ENCODE measurements around the gene MYB. TPM values are rescaled to one million over a fixed set of nuclear protein-coding genes. Genes with fewer than 3 reads are reported as not detected.

The MYB gene
- total RNA-seq, 4 donors from 2014 or later, result 0.50 to 0.96 (median 0.56) TPM; not detected in 1

DNA sequence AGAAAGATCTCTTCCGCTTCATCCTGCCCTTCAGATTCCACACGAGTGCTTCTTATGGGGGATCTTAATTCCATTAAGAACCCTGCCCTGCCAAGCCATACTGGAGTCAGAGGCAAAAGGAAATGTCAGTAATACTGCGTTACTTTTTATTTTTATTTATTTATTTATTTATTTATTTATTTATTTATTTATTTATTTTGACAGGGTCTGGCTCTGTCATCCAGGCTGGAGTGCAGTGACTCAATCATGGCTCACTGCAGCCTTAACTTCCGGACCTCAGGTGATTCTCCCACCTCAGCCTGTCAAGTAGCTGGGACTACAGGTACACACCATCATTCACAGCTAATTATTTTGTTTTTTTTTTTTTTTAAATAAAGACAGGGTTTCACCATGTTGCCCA lies 79.5 kb downstream of the MYB start:
- TF ChIP-seq, protein P1, sequence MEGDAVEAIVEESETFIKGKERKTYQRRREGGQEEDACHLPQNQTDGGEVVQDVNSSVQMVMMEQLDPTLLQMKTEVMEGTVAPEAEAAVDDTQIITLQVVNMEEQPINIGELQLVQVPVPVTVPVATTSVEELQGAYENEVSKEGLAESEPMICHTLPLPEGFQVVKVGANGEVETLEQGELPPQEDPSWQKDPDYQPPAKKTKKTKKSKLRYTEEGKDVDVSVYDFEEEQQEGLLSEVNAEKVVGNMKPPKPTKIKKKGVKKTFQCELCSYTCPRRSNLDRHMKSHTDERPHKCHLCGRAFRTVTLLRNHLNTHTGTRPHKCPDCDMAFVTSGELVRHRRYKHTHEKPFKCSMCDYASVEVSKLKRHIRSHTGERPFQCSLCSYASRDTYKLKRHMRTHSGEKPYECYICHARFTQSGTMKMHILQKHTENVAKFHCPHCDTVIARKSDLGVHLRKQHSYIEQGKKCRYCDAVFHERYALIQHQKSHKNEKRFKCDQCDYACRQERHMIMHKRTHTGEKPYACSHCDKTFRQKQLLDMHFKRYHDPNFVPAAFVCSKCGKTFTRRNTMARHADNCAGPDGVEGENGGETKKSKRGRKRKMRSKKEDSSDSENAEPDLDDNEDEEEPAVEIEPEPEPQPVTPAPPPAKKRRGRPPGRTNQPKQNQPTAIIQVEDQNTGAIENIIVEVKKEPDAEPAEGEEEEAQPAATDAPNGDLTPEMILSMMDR (IDR thresholded peaks at IDR 0.05), result no peak
- no peak for DNase-seq (ENCODE audit: low spot score)
- ATAC-seq (ENCODE audit: low FRiP score), result no peak

DNA sequence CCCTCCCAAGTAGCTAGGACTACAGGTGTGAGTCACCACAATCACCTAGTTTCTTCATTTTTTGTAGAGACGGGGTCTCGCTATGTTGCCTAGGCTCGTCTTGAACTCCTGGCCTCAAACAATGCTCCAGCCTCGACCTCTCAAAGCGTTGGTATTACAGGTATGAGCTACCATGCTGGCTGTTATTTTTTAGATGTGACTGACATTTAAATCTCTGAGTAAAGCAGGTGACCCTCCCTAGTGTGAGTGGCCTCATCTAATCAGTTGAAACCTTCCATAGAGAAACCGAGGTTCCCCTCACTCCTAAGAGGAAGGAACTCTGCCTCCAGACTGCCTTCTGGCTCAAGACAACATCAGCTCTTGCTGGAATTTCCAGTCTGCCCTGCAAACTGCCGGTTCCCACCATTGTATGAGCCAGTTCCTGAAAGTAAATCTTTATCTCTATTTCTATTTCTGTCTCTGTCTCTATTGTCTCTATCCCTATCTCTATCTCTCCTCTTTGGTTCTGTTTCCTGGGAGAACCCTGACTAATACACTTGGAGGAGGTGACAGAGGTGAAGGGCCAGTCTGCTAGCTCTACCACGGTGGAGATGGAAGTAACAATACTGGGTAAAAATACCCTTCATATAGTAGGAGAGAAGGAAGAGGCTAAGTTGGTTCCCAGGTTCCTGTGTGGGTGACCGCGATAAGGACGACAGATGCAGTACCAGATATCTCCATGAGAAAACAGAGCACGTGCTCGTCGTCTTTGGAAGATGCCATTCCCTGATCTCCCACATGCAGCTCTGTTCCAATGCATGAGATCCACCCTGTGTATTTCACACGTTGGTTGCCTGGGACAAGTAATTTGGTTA lies 81.0 kb downstream of the MYB start:
- no peak for DNase-seq (ENCODE audit: low spot score)
- TF ChIP-seq, protein P1 (IDR thresholded peaks at IDR 0.05), result no peak
- ATAC-seq (ENCODE audit: low FRiP score), result no peak

DNA sequence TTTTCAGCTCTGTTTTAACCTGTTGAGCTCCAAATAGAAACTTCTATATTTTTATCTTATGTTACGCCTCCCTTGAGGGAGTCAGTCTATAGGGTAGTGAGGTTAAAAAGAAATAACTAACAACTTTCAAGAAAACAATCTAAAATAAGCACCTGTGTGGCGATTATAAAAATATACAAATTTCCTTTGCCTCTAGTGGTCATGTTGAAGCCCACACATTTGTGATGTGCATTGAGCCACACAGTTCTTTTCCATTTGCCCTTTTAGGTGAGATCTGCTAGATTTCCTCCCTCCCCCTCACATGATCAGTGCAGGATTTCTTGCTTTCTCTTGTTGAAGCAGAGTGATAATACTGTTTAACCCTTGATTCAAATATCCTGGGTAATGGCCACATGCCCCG lies 84.2 kb downstream of the MYB start:
- TF ChIP-seq, protein P1 (IDR thresholded peaks at IDR 0.05), result no peak
- ATAC-seq (ENCODE audit: low FRiP score) (no peak), DNase-seq (ENCODE audit: low spot score) (no peak)

DNA sequence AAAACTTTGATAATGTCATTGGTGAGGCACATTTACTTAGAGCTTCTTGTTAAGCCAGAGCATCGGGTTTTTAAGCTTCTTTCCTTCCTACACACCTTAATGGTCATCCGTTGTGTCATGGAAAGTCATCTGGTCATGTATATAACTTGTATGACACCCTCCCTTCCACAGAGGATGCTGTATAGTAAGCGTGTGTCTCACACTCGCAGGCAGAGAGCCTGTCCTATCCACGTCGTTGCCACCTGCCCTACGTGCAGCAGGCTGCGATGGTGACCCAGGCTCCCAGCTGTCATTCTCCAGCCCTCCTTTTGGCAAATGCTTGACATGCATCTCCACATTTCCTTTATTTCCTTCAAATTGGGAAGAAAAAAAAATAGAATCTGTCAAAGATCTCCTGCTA lies 85.6 kb downstream of the MYB start:
- DNase-seq (ENCODE audit: low spot score), result no peak
- TF ChIP-seq, protein P1 (IDR thresholded peaks at IDR 0.05), result no peak
- ATAC-seq (ENCODE audit: low FRiP score), result no peak

DNA sequence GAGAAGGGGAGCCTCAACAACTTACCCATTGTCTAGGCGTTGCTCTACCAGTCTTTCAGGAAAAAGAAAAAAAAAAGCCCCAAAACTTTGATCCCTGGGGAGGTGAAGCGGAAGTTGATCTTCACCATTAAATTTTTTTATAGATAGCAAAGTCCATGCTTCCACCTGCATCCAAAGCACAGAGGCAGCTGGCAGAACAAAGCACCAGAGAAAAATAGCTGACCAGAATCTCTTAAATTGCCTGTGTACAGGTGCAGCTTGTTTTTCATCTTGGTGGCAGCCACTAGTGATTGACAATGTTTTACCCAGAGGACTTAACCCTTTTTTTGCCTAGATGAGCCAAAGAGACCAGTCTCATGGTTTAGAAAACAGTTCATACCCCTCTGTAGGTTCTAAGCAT lies 86.0 kb downstream of the MYB start:
- TF ChIP-seq, protein P1 (IDR thresholded peaks at IDR 0.05), result no peak
- no peak for DNase-seq (ENCODE audit: low spot score)
- no peak for ATAC-seq (ENCODE audit: low FRiP score)

DNA sequence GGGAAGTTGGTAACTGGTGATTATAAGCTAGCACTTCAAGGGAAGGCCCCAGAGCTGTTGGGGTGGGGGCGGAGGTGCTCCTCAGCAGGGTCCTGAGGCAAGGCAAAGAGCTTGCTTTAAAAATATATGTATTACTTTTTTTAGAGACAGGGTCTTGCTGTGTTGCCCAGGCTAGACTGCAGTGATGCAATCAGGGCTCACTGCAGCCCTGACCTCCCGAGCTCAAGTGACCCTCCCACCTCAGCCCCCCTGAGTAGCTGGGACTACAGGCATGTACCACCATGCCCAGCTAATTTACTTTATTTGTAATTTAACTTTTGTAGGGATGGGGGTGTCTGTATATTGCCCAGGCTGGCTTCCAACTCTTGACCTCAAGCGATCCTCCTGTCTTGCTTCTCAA lies 87.2 kb downstream of the MYB start:
- TF ChIP-seq, protein P1 (IDR thresholded peaks at IDR 0.05), result no peak
- no peak for ATAC-seq (ENCODE audit: low FRiP score)
- DNase-seq (ENCODE audit: low spot score), result no peak

DNA sequence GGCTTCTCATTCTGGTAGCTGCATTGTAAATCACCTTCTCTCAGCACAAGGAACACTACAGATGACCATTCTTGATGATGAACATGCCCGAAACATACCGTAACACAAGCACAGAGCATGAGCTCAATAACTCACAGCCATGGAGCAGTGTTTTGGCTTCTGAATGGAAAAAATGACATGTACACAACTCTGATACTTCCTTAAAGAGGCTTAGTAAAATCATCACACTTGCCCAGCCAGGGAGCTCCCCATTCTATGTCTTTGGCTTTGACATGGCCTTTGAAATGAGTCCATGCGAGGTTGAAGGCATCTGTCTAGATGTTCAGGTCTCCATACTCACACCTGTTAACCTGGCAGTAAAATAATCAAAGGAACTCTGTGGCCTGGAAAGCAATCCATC lies 87.6 kb downstream of the MYB start:
- TF ChIP-seq, protein P1 (IDR thresholded peaks at IDR 0.05), result no peak
- DNase-seq (ENCODE audit: low spot score) (no peak), ATAC-seq (ENCODE audit: low FRiP score) (no peak)

Measured in omental fat pad (tissue), 4 donors.